Measurements from ENCODE around the gene IER3IP1.

DNA sequence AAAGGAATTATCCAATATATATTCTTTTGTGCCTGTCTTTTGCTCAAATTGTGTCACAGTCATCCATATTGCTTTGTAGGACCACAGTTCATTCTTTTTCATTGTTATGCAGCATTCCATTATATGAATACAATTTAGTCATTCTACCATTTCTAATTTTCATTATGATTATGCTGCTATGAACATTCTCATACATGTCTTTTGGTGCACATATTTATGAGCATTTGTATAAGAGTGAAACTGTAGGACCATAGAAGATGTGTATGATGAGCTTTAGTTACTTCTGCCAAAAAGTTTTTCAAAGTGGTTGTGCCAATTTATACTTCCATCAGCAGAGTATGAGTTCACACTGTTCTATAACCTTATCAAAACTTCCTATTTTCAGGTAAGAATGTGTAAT, 7.7 kb downstream of the IER3IP1 start:
- TF ChIP-seq, protein P1, sequence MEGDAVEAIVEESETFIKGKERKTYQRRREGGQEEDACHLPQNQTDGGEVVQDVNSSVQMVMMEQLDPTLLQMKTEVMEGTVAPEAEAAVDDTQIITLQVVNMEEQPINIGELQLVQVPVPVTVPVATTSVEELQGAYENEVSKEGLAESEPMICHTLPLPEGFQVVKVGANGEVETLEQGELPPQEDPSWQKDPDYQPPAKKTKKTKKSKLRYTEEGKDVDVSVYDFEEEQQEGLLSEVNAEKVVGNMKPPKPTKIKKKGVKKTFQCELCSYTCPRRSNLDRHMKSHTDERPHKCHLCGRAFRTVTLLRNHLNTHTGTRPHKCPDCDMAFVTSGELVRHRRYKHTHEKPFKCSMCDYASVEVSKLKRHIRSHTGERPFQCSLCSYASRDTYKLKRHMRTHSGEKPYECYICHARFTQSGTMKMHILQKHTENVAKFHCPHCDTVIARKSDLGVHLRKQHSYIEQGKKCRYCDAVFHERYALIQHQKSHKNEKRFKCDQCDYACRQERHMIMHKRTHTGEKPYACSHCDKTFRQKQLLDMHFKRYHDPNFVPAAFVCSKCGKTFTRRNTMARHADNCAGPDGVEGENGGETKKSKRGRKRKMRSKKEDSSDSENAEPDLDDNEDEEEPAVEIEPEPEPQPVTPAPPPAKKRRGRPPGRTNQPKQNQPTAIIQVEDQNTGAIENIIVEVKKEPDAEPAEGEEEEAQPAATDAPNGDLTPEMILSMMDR (IDR thresholded peaks at IDR 0.05), result no peak
- no peak for TF ChIP-seq POLR2A (IDR thresholded peaks at IDR 0.05)
